ENCODE results near the gene RUNX3.

DNA sequence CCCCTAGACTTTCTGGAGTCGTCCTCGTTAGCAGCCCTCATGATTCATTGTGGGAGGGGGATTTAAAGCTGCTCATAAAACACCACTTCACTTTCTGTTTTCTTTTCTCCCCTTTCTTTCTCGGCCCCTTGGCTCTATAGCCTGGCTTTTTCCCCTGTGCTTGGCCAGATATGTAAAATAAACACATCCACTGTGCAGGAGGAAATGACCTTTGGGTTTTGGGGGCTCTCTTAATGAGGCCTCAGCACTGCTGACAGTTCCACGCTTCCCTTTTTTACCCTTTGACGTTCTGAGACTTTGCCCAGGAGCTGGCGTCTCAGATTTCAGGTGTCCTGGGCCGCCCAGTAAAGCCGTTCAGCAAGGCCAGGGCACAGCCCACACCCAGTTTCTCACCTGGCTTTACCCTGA is 65.7 kb downstream of the RUNX3 start:
- TF ChIP-seq FOS (IDR thresholded peaks at IDR 0.05; ENCODE audit: borderline replicate concordance, insufficient read depth, low read length), result no peak
- TF ChIP-seq POLR2A (IDR thresholded peaks at IDR 0.05; ENCODE audit: low read depth, low read length), result no peak
- TF ChIP-seq CTCF (IDR thresholded peaks at IDR 0.05; ENCODE audit: extremely low read depth in 1 of 2, insufficient read depth in 1 of 2, low read depth in 1 of 2, low read length in 2 of 2), result no peak
- no peak for TF ChIP-seq JUN (IDR thresholded peaks at IDR 0.05; ENCODE audit: borderline replicate concordance, insufficient read depth, insufficient read length, low read depth)
- no peak for TF ChIP-seq POLR2AphosphoS5 (IDR thresholded peaks at IDR 0.05; ENCODE audit: insufficient read depth, low read depth, low read length)
- no peak for TF ChIP-seq EZH2 (IDR thresholded peaks at IDR 0.05; ENCODE audit: borderline replicate concordance, low read depth, low read length, severe bottlenecking)
